Activated CD4-positive, alpha-beta T cell treated with anti-CD3 and anti-CD28 coated beads for 1 hour (primary cell): Measurements from ENCODE around the gene CTNNAL1.
"Not testable (repeated sequence)": the region's sequence is repeated elsewhere in the genome, so short reads cannot be mapped to it uniquely, and the experiment has no call there.

Source experiments
- DNase-seq: peaks from one replicate; pipeline ENCODE4 v3.0.0-alpha.2; 2020

The CTNNAL1 gene

GRCh38 chr9:108983885-108984284 lies 29.4 kb downstream of the CTNNAL1 start:
- no peak for DNase-seq

- no peak for DNase-seq
Measured at GRCh38 chr9:108980893-108981292, 32.4 kb downstream of the CTNNAL1 start.

DNA sequence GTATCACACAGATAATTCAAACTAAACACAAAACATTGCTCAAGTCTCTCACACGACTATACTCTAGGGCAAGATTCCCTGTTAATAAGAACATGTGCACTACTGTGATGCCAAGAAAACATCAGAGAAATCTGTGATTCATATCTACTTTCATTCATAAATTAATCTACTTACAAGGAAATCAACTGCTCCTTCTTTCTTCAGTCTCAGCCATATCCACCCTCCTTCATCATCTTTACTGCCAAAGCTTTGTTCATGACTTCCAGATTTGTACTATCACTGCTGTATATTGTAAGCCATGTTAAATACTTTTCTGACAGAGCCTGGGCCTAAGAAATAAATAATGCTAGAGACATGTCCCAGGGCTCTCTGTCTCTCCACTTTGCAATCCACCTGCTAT lies 35.1 kb downstream of the CTNNAL1 start:
- no peak for DNase-seq

- DNase-seq: no peak
Measured at GRCh38 chr9:108973895-108974294, 39.4 kb downstream of the CTNNAL1 start.

- no peak for DNase-seq
Measured at GRCh38 chr9:108972626-108973209, 40.6 kb downstream of the CTNNAL1 start.

- no peak for DNase-seq
Measured at GRCh38 chr9:108972186-108972585, 41.1 kb downstream of the CTNNAL1 start.

DNA sequence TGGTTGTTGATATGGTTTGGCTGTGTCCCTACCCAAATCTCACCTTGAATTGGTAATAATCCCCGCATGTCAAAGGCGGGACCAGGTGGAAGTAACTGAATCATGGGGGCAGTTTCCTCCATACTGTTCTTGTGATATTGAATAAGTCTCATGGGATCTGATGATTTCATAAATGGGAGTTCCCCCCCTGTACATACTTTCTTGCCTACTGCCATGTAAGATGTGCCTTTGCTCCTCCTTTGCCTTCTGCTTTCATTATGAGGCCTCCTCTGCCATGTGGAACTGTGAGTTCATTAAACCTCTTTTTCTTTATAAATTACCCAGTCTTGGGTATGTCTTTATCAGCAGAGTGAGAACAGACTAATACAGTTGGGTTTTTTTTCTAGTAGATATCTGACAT lies 41.9 kb downstream of the CTNNAL1 start:
- not testable (repeated sequence) for DNase-seq

- DNase-seq: no peak
Measured at GRCh38 chr9:108967916-108968315, 45.4 kb downstream of the CTNNAL1 start.

GRCh38 chr9:108963459-108964143 lies 49.7 kb downstream of the CTNNAL1 start:
- DNase-seq: no peak

DNA sequence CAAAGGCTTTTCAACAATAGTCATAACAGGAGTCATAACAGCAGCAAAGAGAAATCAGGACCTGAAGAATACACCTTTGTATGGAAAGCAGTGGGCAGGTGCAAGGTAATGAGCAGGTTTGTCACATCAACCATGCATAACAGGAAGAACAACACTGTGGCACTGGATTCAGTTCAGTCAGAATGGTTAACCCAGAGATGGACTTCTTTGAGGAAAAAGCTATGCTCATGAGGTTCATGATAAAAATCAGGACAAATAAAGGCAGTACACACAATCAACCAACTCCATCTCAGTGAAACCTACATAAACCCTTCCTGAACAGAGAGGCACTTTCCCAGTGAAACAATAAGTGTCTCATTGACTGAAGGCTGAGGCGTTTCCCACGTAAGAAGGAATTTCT lies 52.1 kb downstream of the CTNNAL1 start:
- no peak for DNase-seq

- no peak for DNase-seq
Measured at GRCh38 chr9:108960331-108960730, 53.0 kb downstream of the CTNNAL1 start.

- no peak for DNase-seq
Measured at GRCh38 chr9:108956631-108957026, 56.7 kb downstream of the CTNNAL1 start.

DNA sequence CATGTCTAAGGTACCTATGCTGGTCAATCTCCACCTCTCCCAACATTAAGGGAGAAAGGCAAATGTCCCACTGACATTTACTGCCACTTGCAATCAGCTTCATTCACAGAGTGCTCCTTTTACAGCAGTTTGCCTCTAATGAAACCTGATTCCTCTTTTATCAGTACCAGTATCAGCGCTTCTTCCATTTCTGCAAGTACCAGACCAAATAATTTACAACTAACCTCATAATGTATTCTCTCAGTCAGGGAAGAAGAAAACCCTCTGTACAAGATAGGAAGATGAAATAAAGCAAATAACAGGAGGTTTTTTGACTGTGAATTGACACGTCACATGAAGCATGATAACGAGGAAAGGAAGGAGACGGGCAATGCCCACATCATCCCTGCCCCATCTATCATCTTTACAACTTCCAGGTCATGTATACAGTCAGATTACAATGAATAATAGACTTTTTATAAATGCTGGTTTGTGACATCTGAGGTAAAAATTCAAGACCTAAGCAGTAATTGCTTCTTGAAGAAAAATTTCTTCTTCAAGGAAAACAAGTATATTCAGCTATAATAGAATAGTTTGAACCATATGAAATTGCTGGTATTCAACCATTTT lies 57.2 kb downstream of the CTNNAL1 start:
- DNase-seq: no peak

- DNase-seq: no peak
Measured at GRCh38 chr9:108953983-108954574, 59.2 kb downstream of the CTNNAL1 start.

DNA sequence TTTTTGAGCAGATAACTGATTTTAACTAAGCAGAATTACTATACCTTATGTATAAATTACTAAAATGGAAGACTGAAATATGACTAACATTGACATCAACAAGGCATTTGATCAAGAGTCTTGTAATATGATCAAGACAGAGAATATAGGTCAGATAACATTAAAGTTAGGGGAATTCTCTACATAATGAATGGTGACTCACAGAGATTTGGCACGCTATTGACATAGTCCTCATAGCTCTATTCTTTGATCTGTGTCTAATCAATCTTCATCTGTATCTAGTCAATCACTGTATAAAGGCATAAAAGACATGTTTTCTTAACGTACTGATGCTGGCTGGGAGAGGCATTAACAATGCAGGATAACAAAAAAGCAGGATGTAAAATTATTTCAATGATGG lies 61.7 kb downstream of the CTNNAL1 start:
- DNase-seq: no peak

DNA sequence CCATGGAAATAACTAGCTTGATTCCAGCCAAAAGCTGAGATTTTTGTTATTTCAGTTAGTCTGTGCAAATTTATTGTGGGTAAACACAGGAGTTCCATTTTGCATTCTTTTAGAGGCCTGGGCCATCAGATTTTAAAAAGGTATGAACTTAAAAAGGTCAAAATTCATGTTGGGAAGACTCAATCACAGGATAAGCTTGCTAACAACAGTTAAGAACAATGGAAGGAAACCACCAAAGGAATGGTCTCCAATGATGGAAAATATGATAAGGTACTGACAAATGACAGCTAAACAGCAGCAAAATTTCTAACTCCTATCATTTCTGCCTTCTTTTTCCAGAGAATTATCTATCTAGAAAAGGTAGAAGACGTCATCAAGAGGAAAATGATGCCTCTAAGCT lies 63.1 kb downstream of the CTNNAL1 start:
- DNase-seq: no peak

DNA sequence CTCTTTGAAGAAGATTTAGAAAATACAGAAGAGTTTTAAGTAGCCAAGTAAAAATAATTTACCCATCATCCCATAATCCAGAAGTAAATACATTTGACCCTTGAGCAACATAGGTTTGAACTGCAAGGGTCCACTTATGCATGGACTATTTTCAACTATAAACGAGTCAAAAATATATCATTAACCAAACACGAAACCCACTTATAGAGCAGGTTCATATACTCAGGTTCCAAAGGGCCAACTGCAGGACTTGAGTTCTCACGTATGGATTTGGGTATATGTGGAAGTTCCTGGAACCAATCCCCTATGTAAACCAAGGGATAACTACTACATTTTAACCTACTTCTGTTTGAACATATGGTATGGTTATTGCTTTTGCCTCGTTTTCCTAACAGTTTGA lies 73.3 kb downstream of the CTNNAL1 start:
- DNase-seq: no peak

DNA sequence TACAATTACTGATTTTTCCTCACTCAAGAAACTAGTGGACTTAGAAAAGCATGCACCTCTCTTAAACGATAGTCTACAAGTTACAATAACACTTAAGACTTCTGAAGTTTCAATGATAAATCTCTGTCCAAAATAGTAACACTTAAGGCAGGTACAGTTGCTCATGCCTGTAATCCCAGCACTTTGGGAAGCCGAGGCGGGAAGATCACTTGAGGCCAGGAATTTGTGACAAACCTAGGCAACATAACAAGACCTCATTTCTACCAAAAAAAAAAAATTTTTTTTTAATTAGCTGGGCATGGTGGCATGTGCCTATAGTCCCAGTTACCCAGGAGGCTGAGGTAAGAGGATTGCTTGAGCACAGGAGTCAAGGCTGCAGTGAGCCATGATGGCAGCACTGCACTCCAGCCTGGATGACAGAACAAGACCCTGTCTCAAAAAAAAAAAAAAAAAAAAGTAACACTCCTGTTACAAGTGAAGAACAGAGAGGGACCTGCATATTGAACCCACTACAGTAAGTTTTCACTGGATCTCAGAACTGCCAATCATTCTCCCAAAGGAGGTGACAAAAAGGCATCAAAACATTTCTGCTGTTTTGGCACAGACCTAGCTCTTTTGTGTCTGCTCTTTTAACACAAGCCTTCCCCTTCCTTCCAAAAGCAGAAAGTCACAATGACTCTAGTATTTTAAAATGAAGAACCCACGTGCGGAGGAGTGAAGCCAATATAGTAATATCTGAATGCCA lies 75.6 kb downstream of the CTNNAL1 start:
- no peak for DNase-seq

DNA sequence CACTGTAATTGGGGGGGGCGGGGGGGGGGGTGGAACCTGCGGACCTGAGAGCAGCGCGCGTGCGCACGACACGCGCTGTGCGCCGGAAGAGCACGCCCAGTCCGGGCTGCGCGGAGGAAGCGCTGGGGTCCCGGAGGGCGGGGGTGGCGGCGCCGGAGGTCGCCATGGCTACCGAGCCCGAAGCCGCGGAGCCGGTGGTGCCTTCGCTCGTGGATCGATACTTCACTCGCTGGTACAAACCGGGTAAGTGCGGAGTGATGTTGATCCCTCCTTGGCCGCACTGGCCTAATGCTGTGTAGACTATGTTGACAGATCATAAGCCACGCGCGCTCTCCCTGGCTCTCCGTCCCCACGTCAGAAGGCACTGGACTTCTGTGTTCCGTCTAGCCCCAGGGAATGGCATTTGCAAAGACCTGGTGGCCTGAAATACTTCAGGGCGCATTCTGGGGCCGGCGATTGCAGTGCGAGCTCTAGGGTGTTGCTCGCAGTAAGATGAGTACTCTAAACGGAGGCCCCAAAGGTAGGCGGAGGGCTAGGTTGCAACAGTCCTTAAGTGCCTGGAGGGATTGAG lies 78.9 kb downstream of the CTNNAL1 start, which contains the start of gene ABITRAM:
TSS of gene ABITRAM (plus strand) at position 78 of the 571 bp plus-strand sequence. CDS start at position 165, 87 bp downstream.
- DNase-seq: peak; percentile 68

DNA sequence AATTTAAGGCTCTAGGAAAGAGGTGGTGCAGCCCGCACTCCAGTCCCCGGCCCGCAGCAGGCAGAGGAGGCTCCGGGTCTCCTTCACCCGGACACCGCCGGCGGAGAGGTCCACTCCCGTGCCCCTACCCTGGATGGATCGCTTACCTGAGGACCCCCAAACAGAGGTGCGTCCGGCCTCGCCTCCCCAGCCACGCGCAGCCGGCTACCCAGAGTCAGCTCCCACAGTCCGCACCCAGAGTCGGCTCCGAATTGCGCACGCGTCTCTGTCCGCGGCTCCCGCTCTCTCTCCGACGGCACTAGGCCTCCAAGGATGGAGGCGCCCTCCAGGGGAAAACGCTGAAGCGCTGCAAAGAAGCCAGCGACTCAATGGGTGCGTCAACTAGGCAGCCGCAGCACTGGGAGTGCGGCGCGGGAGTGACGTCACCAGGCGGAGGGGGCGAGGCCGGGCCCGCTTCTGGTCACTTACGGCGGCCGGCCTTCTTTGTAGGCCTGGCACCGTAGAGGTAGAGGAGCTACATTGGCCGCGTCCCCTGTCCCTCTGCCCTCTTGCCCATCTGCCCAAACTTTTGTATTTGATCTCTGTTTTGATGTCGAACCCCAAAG lies 79.5 kb downstream of the CTNNAL1 start, which contains the start of gene ELP1:
TSS of gene ELP1 (minus strand) at position 407 of the 605 bp plus-strand sequence. CDS start 2,978 bp downstream, outside the sequence.
- peak; percentile 87 for DNase-seq

- no peak for DNase-seq
Measured at GRCh38 chr9:108933231-108933717, 80.0 kb downstream of the CTNNAL1 start.

DNA sequence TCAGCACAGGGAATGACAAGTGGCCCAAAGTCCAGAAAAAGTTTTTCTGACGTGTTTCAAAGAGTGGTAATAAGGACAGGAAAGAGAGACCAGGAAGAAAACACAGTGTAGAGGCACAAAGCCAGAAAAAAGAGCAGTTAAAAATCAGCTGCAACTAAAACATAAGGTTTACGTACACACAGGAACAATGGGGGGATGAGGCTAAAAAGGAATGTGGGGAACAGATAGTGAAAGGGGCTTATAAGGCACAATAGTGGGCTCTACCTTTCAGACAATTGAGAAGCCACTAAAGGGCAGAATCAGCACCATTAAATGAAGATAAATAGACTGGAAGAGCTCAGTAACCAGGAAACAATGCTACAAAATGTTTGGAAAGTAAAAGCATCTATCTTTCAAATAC lies 84.9 kb downstream of the CTNNAL1 start:
- DNase-seq: no peak
